ENCODE measurements around the gene ABTB2.
A peak's percentile ranks its signal among the peaks of the same experiment; 100 is the strongest.

ABTB2 gene

GRCh38 chr11:34126959-34127848 is 230.6 kb downstream of the ABTB2 start:
- FAIRE-seq (no peak), DNase-seq (ENCODE audit: low spot score) (no peak)

DNA sequence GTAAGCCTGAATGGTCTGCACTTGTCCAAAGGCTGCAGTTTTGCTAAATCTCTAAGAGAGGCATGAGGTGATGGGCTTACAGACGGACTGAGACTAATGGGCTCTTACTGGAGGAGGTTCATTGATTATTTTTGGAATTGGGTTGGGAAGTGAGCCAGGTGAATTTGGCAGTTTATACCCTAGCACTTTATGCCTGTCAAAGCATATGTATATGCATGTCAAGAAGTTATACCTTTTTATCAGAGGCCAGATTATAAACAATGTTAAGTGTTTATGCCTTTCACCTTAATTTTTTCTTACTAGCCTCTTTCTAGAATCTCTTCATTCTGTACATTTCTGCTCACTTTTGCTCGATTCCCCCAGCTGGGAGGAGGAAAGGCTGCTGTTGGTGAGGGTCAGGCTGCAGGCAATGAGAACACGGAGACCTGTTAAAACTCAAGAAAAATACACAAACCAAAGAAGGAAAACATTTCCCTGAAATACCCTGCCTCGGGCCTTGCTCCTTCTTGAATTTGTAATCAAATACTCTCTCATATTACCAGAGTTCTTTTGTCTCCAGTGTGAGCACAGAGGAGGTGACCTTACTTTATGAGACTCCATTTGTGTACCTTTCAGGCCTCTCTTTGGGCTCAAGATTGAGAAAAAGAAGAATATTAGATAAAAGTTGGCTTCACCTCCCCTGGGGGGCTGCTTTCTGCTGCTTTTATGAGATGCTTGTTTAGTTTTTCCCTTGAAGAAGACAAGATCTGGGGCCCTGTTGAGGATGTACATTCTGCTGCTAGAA is 232.7 kb downstream of the ABTB2 start:
- no peak for DNase-seq (ENCODE audit: low spot score)
- no peak for FAIRE-seq

DNA sequence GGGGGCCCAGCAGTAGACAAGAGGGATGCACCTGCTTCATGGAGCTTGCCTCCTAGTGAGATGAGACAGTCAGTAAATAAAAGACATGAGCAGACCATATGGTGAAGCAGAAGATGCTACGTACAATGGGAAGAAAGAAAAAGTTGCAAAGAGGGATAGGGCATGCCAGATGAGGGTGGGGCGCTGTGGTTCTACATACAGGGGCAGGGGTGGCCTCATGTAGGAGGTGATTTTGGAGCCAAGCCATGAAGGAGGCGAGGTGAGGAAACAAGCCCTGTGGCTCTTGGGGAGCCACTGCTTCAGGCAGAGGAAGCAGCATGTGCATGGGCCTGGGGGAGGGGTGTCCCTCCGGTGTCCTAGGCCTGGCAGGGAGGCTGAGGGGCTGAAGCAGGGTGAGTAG is 237.2 kb downstream of the ABTB2 start:
- FAIRE-seq (no peak), DNase-seq (ENCODE audit: low spot score) (no peak)

DNA sequence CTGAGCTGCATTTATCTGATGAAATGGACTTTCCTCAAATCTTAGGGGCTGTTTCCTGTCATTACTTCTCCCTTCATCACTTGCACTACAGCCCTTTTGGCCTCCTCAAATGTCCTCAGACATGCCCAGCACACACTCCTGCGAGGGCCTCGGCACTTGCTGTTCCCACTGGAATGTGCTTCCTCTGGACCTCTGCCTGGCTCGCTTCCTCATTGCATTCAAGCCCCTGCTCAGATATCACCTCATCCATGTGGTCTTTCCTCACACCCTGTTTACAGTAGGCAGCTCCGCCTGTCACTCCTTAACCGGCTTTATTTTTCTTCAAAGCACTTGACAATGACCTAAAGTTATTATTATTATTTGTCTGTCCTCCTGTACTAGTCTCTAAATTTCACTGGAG is 243.3 kb downstream of the ABTB2 start:
- DNase-seq (ENCODE audit: low spot score), result no peak
- no peak for FAIRE-seq

DNA sequence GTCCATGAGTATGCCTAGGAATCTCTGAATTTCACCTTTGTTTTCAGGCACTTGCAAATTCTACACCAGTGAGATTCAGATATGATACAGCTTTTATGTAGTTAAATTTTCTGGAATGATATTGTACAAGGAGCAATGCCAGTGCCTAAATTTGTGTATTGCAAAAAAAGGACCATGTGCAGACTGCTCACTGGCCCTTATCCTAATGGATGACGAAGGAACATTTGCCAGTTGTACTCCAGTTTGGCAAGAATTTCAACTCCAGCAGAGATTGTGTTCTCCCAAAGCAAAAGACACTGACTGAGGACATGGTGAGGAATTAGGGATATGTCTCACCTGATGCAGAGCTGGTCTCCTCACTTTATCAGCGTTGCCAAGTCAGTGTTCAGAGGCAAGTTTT is 243.8 kb downstream of the ABTB2 start:
- FAIRE-seq (no peak), DNase-seq (ENCODE audit: low spot score) (no peak)

DNA sequence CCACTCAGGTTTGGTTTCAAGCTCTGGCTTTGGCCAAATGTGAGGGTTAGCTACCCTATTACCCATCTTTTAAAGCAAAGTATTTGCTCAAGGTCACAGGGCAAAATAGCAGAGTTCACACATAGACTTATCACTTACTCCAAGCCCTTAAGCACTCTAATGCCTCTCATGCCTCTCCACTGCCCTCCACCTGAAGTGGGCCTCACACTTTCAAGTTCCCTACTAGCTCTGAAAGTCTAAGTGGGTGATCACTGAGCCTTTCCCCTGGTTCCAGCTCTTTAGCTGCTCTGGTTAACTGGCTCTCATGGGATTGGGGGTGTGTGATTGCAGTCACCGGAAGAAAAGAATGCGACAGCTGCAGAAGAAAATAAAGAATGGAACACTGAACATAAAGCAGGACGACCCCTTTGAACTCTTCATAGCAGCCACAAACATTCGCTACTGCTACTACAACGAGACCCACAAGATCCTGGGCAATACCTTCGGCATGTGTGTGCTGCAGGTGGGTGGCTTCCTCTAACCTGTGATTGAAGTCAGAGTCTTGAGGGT is 246.0 kb downstream of the ABTB2 start:
- FAIRE-seq, result no peak
- DNase-seq (ENCODE audit: low spot score), result no peak

GRCh38 chr11:34105957-34106504 is 251.8 kb downstream of the ABTB2 start:
- FAIRE-seq (no peak), DNase-seq (ENCODE audit: low spot score) (no peak)

GRCh38 chr11:34105079-34105956 is 252.5 kb downstream of the ABTB2 start, which contains the start of gene NAT10:
Gene NAT10 (plus strand): TSS chr11:34105629. CDS start chr11:34108226, 2,597 bp downstream.
- FAIRE-seq (peak; percentile 72), DNase-seq (ENCODE audit: low spot score) (peak; percentile 96)

DNA sequence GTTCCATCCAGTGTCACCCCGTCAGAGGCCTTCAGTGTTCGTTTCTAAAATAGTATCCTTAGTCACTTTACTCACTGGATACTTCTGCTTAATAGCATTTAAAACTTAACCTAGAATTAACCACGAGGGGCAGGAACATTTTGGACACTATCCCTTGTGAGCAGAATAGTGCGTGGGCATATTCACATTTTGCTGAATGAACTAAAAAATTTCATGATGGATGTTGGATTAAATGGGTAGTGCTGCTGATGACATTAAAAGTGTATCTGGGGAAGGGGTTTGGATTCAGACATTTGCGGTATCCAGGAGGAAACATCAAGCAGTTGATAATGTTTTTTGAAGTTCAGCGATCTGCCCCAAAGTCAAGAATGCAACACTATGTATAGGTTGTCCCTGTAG is 253.1 kb downstream of the ABTB2 start:
- DNase-seq (ENCODE audit: low spot score) (no peak), FAIRE-seq (no peak)
